HG02981 (cell line): Measurements from ENCODE around the gene ALG14.
"Not testable (repeated sequence)": the region's sequence is repeated elsewhere in the genome, so short reads cannot be mapped to it uniquely, and the experiment has no call there.

Experiments used
- ATAC-seq: cut with Tn5 transposase; IDR thresholded peaks from one replicate; pipeline ENCODE4 v1.9.1; 2021; ENCODE audit warnings: mild to moderate bottlenecking, moderate library complexity; ENCODE audit not compliant: unreplicated experiment

The ALG14 gene

GRCh38 chr1:95072532-95073419, at the start of gene ALG14:
Gene ALG14, minus strand, starts transcription at chr1:95072951. Its CDS starts 53 bp downstream, at chr1:95072898.
- peak; percentile 97 for ATAC-seq

GRCh38 chr1:95122151-95122697, 49.5 kb upstream of the ALG14 start:
- ATAC-seq = no peak

GRCh38 chr1:95119273-95119672, 46.5 kb upstream of the ALG14 start:
- no peak for ATAC-seq

GRCh38 chr1:95118710-95119109, 46.0 kb upstream of the ALG14 start:
- no peak for ATAC-seq

GRCh38 chr1:95118067-95118499, 45.3 kb upstream of the ALG14 start:
- no peak for ATAC-seq

GRCh38 chr1:95117207-95118066, 44.7 kb upstream of the ALG14 start, which contains the start of gene TLCD4:
Gene TLCD4, plus strand, starts transcription at chr1:95117355. Its CDS starts 26,547 bp downstream, at chr1:95143902.
- peak; percentile 42 for ATAC-seq

GRCh38 chr1:95116580-95117206, 43.9 kb upstream of the ALG14 start:
- peak; percentile 57 for ATAC-seq

GRCh38 chr1:95115708-95116137, 43.0 kb upstream of the ALG14 start:
- ATAC-seq = no peak

GRCh38 chr1:95113684-95114083, 40.9 kb upstream of the ALG14 start:
- no peak for ATAC-seq

GRCh38 chr1:95111014-95111413, 38.3 kb upstream of the ALG14 start:
- ATAC-seq = no peak

GRCh38 chr1:95108792-95109191, 36.0 kb upstream of the ALG14 start:
- ATAC-seq = no peak

GRCh38 chr1:95098196-95098595, 25.4 kb upstream of the ALG14 start:
- no peak for ATAC-seq

GRCh38 chr1:95097426-95097825, 24.7 kb upstream of the ALG14 start:
- ATAC-seq = no peak

- ATAC-seq = peak; percentile 30
These were observed 23.6 kb upstream of the ALG14 start for GRCh38 chr1:95096218-95096841.

GRCh38 chr1:95095833-95096217, 23.1 kb upstream of the ALG14 start:
- peak; percentile 79 for ATAC-seq

GRCh38 chr1:95094923-95095322, 22.2 kb upstream of the ALG14 start:
- no peak for ATAC-seq

- no peak for ATAC-seq
These were observed 20.5 kb upstream of the ALG14 start for GRCh38 chr1:95093296-95093695.

- ATAC-seq = not testable (repeated sequence)
These were observed 20.1 kb upstream of the ALG14 start for GRCh38 chr1:95092891-95093290.

GRCh38 chr1:95091290-95091689, 18.5 kb upstream of the ALG14 start:
- ATAC-seq = not testable (repeated sequence)

- ATAC-seq = no peak
These were observed 17.0 kb upstream of the ALG14 start for GRCh38 chr1:95089650-95090287.
